CD4-positive, alpha-beta T cell treated with Interleukin-6 for 4 hours (primary cell): ENCODE results near the gene HELQ.

ENCODE experiments used
- DNase-seq: peaks from one replicate; pipeline ENCODE4 v3.0.0-alpha.2; 2020; ENCODE audit warnings: mixed read lengths

Gene HELQ

GRCh38 chr4:83370640-83370906 lies 85.0 kb downstream of the HELQ start:
- DNase-seq: no peak

DNA sequence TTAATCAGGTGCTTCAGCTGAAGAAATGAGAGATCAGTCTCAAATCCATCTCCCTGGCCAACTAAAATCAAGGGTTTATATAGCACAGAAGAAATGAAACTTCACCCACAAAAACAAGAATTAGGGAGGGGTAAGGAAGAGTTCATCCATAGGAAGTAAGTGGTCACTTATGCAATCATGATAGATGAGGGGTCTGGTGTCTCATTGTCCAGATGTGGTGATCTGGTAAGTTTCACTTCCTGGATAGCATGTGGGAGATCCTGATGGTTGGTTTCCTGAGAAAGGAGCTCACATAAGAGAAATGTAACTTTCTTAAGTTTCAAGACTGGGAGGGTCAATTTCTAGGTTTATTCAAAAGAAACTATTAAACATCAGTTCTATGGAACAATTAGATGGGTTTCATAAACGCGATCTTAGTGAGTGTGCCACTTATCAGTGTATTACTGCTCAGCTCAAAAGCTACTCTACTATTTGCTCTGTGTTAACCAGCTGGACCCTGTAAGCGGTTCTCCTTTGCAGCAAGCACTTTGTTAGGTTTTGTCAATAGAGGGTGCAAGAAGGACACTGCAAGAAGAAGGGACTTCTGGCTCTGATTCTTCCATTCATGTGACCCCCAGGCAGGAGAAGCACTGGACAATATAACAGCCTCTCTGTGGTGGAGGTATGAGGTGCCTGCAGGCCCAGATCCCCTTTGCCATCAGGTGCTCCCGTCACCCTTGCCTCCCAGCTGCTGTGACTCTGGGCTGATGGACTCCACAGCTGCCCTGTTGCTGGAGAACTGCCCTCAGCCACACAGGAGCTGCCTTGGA lies 85.6 kb downstream of the HELQ start:
- no peak for DNase-seq

- DNase-seq: no peak
Observed at GRCh38 chr4:83364312-83364711, 91.3 kb downstream of the HELQ start.

DNA sequence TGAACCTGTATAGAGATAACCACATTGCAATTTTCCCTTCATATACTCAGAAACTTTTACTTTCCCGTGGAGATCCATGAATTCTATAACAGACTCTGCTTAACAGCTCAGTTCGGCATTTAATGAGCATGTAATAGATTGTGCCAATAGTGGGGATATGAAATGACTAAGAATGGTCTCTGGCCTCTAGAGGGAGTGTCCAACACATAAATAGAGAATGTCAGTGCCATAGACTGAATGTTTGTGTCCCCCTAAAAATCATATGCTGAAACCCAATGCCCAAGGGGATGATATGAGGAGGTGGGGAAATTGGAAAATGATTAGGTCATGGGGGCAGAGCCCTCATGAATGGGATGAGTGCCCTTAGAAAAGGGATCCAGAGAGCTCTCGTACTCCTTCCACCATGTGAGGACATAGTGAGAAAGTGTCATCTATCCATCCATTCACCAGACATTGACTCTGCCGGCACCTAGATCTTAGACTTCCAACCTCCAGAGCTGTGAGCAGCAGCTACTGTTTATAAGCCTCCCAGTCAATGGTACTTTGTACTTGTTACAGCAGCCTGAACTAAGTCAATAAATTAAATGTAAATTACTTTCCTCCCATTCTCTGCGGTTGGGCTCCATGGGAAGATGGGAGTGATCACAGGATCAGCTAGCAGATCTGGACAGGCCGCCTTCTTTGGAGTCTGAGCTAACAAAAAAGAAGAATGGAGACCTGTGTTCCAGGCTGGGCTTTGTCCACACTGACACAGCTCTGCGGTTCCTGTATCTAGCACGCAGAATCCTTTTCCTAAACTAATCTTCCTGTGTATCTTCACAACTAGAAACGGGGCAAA lies 92.9 kb downstream of the HELQ start:
- DNase-seq: no peak

GRCh38 chr4:83361416-83362103 lies 94.1 kb downstream of the HELQ start:
- DNase-seq: no peak

GRCh38 chr4:83360018-83360417 lies 95.6 kb downstream of the HELQ start:
- no peak for DNase-seq

DNA sequence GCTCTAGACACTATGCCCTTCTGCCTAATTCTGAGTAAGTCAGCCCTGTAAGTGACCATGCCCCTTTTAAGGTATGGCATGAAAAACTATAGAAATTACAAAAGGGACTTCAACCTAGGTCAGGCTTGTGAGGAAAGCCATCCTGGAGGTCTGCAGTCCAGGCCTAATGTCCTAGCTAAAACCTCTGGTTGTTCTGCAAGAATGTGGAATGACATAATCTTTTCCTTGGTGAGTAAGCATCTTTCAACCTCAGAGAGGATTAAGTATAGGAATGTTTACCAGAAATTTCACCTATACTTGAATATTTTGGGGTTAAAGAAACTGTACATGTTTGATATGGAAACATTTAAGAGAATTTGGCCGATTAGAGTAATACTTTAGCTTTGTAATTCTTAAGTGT lies 97.2 kb downstream of the HELQ start:
- DNase-seq: no peak
